Glutamatergic neuron (in vitro differentiated cells): ENCODE data around the gene RERG. TPM values are rescaled to one million over a fixed set of nuclear protein-coding genes. Genes with fewer than 3 reads are reported as not detected.

ENCODE experiments used
- DNase-seq: peaks from one replicate; pipeline ENCODE4 v3.0.0; 2022
- H3K27ac Mint-ChIP-seq: one replicate; pipeline ENCODE4 v1.8.0; 2020; ENCODE audit warnings: mild to moderate bottlenecking, mixed read lengths, inconsistent platforms; ENCODE audit not compliant: unreplicated experiment
- H3K27me3 Mint-ChIP-seq: one replicate; pipeline ENCODE4 v1.8.0; 2020; ENCODE audit warnings: mild to moderate bottlenecking, moderate library complexity, mixed read lengths, inconsistent platforms; ENCODE audit not compliant: unreplicated experiment
- H3K36me3 Mint-ChIP-seq: one replicate; pipeline ENCODE4 v1.8.0; 2020; ENCODE audit warnings: mild to moderate bottlenecking, mixed read lengths, inconsistent platforms; ENCODE audit not compliant: unreplicated experiment
- H3K4me1 Mint-ChIP-seq: one replicate; pipeline ENCODE4 v1.8.0; 2020; ENCODE audit warnings: mild to moderate bottlenecking, low read depth, mixed read lengths, inconsistent platforms; ENCODE audit not compliant: unreplicated experiment
- H3K4me3 Mint-ChIP-seq: one replicate; pipeline ENCODE4 v1.8.0; 2020; ENCODE audit warnings: mild to moderate bottlenecking, mixed read lengths, inconsistent platforms; ENCODE audit not compliant: unreplicated experiment
- H3K9me3 Mint-ChIP-seq: one replicate; pipeline ENCODE4 v1.8.0; 2020; ENCODE audit warnings: mild to moderate bottlenecking, moderate library complexity, mixed read lengths, inconsistent platforms; ENCODE audit not compliant: unreplicated experiment
- CTCF ChIP-seq: fragments of 200-600 bp; sonication (generic); IDR thresholded peaks from one replicate; pipeline ENCODE4 v1.5.0; 2021; ENCODE audit not compliant: partially characterized antibody, unreplicated experiment
- total RNA-seq: library from RNA; stranded (reverse); fragmentation: NEBNext Ultra II Directional; extraction: Animal tissue kit (Norgen Biotek cat#: 25700); gene quantifications from one replicate; pipeline ENCODE4 v1.2.1, GENCODE V29; 2021; ENCODE audit not compliant: unreplicated experiment

Gene RERG
- total RNA-seq, 1 donor from 2014 or later: not detected

- Mint-ChIP-seq H3K9me3 (peaks cover 1% of the 10 kb centered on the region), H3K4me3 (no peak overlapping the region), H3K4me1 (peaks cover 6% of the 10 kb centered on the region), H3K27me3 (peaks cover 3% of the 10 kb centered on the region), H3K36me3 (no peaks in the 10 kb centered on the region), H3K27ac (no peak overlapping the region)
- no peak for DNase-seq
- no peak for TF ChIP-seq CTCF
These were observed 77.8 kb downstream of the RERG start for GRCh38 chr12:15143467-15143866.

- Mint-ChIP-seq H3K27me3 (peaks cover 3% of the 10 kb centered on the region), H3K4me1 (peaks cover 6% of the 10 kb centered on the region), H3K36me3 (no peaks in the 10 kb centered on the region), H3K4me3 (no peak overlapping the region), H3K9me3 (peaks cover 1% of the 10 kb centered on the region), H3K27ac (no peak overlapping the region)
- no peak for DNase-seq
- no peak for TF ChIP-seq CTCF
These were observed 78.5 kb downstream of the RERG start for GRCh38 chr12:15142711-15143110.

DNA sequence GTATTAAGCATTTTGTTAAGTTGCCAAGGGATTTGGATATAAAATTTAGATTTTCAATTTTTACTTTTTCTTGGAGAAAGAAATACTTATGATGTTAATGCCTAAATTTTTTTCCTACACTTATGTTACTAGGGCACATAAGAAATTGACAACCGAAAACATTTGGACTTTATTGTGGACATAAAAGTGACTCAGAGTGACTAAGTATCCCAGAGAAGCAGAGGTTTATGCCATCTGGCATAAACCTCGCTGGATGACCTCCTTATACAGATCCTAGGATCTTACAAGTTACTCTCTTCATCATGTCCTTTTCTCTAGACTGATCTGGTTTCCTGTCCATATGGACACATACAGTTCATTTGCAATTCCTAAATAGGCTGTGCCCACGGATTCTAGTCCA, 89.8 kb downstream of the RERG start:
- Mint-ChIP-seq H3K27ac (peak overlapping the region; percentile 73), H3K4me3 (peak overlapping the region; percentile 21), H3K9me3 (no peaks in the 10 kb centered on the region), H3K4me1 (peaks cover 7% of the 10 kb centered on the region), H3K36me3 (no peaks in the 10 kb centered on the region), H3K27me3 (no peaks in the 10 kb centered on the region)
- TF ChIP-seq CTCF: no peak
- no peak for DNase-seq

DNA sequence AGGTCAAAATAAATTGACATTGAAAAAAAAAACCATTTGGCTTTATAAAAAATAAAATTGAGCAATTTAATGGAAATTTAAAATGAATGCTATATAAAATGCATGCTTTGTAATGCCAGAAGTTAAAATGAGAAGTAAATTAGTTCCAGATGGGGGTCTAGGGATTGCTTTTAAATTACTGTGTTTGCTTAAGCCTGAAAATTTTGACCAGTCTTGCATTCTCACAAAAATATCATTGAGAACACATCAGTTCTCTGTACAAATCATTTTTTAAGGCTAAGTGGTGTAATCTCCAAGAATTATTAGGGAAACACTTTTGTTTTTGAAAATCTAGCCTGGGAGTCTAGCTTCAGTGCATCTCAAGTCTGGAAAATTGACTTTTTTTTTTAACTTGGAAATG, 90.7 kb downstream of the RERG start:
- TF ChIP-seq CTCF: no peak
- Mint-ChIP-seq H3K4me3 (peak overlapping the region; percentile 40), H3K27me3 (no peaks in the 10 kb centered on the region), H3K9me3 (no peaks in the 10 kb centered on the region), H3K4me1 (peaks cover 7% of the 10 kb centered on the region), H3K36me3 (no peaks in the 10 kb centered on the region), H3K27ac (peak overlapping the region; percentile 75)
- DNase-seq: no peak

DNA sequence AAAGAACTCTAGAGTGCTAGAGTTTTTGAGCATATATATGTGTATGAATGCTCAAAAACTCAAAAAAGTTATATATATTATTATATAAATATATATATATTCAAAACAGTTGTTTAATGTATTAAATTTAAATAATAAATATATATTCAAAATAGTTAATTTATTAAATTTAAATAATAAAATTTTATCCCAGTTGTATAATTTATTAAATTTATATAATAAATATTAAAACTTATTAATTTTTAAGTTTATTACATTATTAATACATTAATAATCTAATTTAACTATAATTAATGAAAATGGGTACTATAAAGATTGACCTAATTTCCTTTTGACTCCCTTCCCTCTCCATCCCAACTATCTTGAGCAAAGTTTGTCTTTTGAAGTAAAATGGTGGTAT, 97.8 kb downstream of the RERG start:
- Mint-ChIP-seq H3K4me3 (no peak overlapping the region), H3K27ac (no peak overlapping the region), H3K27me3 (no peaks in the 10 kb centered on the region), H3K9me3 (no peaks in the 10 kb centered on the region), H3K4me1 (no peaks in the 10 kb centered on the region), H3K36me3 (no peaks in the 10 kb centered on the region)
- no peak for DNase-seq
- TF ChIP-seq CTCF: no peak
